ENCODE measurements around the gene MACROD2.
A peak's percentile ranks its signal among the peaks of the same experiment; 100 is the strongest.

Gene MACROD2

GRCh38 chr20:15921930-15922329 is 1926.6 kb downstream of the MACROD2 start:
- no peak for DNase-seq (ENCODE audit: low read depth)

- DNase-seq (ENCODE audit: low read depth) = no peak
These were observed 1927.2 kb downstream of the MACROD2 start for GRCh38 chr20:15922556-15922955.

- DNase-seq (ENCODE audit: low read depth) = no peak
These were observed 1927.9 kb downstream of the MACROD2 start for GRCh38 chr20:15923030-15923776.

- DNase-seq (ENCODE audit: low read depth) = no peak
These were observed 1929.2 kb downstream of the MACROD2 start for GRCh38 chr20:15924556-15924955.

GRCh38 chr20:15925376-15925775 is 1930.1 kb downstream of the MACROD2 start:
- no peak for DNase-seq (ENCODE audit: low read depth)

- no peak for DNase-seq (ENCODE audit: low read depth)
These were observed 1932.8 kb downstream of the MACROD2 start for GRCh38 chr20:15927893-15928650.

- no peak for DNase-seq (ENCODE audit: low read depth)
These were observed 1933.6 kb downstream of the MACROD2 start for GRCh38 chr20:15928946-15929345.

GRCh38 chr20:15930311-15931305 is 1935.3 kb downstream of the MACROD2 start:
- DNase-seq (ENCODE audit: low read depth) = peak; percentile 44

GRCh38 chr20:15931897-15932296 is 1936.6 kb downstream of the MACROD2 start:
- DNase-seq (ENCODE audit: low read depth) = no peak

GRCh38 chr20:15937179-15937578 is 1941.9 kb downstream of the MACROD2 start:
- DNase-seq (ENCODE audit: low read depth) = no peak

GRCh38 chr20:15938847-15939246 is 1943.5 kb downstream of the MACROD2 start:
- no peak for DNase-seq (ENCODE audit: low read depth)

GRCh38 chr20:15940127-15940526 is 1944.8 kb downstream of the MACROD2 start:
- DNase-seq (ENCODE audit: low read depth) = no peak

GRCh38 chr20:15942130-15942529 is 1946.8 kb downstream of the MACROD2 start:
- DNase-seq (ENCODE audit: low read depth) = no peak

GRCh38 chr20:15945289-15945688 is 1950.0 kb downstream of the MACROD2 start:
- DNase-seq (ENCODE audit: low read depth) = no peak

GRCh38 chr20:15949391-15949790 is 1954.1 kb downstream of the MACROD2 start:
- no peak for DNase-seq (ENCODE audit: low read depth)

- no peak for DNase-seq (ENCODE audit: low read depth)
These were observed 1956.3 kb downstream of the MACROD2 start for GRCh38 chr20:15951658-15952057.

GRCh38 chr20:15958142-15958541 is 1962.8 kb downstream of the MACROD2 start:
- no peak for DNase-seq (ENCODE audit: low read depth)

GRCh38 chr20:15965165-15965564 is 1969.8 kb downstream of the MACROD2 start:
- no peak for DNase-seq (ENCODE audit: low read depth)

- DNase-seq (ENCODE audit: low read depth) = no peak
These were observed 1972.0 kb downstream of the MACROD2 start for GRCh38 chr20:15967334-15967733.

GRCh38 chr20:15976047-15976736 is 1980.9 kb downstream of the MACROD2 start:
- DNase-seq (ENCODE audit: low read depth) = no peak

GRCh38 chr20:15977026-15977425 is 1981.7 kb downstream of the MACROD2 start:
- DNase-seq (ENCODE audit: low read depth) = no peak

GRCh38 chr20:15977758-15978157 is 1982.4 kb downstream of the MACROD2 start:
- no peak for DNase-seq (ENCODE audit: low read depth)

All from stromal cell of bone marrow (primary cell).